PC-3 (cell line): ENCODE results near the gene ERGIC1.

Experiments used
- EZH2 ChIP-seq: fragments of 300-600 bp; sonication (generic); IDR thresholded peaks from one replicate; pipeline ENCODE4 v1.6.1; 2017; ENCODE audit warnings: antibody characterized with exemption, mild to moderate bottlenecking, low read length; ENCODE audit not compliant: unreplicated experiment
- TF ChIP-seq, protein P1 (sequence below): fragments of 300-600 bp; sonication (generic); conservative IDR thresholded peaks from 2 replicates; pipeline ENCODE4 v1.5.1; 2017; ENCODE audit warnings: antibody characterized with exemption, low read depth, mild to moderate bottlenecking, low read length

DNA sequence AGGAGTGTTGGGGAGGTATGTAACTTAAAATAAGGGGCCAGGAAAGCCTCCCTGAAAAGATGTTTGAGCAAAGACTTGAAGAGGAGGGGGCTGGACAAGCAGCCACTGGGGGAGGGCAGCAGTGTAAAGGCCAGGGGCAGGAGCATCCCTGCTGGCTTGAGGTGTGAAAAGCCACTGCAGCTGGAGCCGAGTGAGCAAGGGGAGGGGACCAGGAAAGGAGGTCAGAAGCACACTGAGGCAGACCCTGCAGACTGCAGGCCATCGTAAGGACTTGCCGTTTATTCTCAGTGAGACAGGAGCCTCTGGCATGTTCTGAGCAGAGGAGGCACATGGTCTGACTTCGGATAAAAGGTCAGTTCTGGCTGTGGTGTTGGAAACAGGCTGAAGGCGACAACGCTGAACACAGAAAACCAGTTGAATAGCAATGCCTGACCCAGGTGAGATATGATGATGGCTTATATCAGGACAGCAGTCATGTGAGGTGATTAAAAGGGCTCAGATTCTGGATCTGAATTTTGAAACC lies 10.2 kb upstream of the ERGIC1 start:
- TF ChIP-seq, protein P1, sequence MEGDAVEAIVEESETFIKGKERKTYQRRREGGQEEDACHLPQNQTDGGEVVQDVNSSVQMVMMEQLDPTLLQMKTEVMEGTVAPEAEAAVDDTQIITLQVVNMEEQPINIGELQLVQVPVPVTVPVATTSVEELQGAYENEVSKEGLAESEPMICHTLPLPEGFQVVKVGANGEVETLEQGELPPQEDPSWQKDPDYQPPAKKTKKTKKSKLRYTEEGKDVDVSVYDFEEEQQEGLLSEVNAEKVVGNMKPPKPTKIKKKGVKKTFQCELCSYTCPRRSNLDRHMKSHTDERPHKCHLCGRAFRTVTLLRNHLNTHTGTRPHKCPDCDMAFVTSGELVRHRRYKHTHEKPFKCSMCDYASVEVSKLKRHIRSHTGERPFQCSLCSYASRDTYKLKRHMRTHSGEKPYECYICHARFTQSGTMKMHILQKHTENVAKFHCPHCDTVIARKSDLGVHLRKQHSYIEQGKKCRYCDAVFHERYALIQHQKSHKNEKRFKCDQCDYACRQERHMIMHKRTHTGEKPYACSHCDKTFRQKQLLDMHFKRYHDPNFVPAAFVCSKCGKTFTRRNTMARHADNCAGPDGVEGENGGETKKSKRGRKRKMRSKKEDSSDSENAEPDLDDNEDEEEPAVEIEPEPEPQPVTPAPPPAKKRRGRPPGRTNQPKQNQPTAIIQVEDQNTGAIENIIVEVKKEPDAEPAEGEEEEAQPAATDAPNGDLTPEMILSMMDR = no peak
- no peak for TF ChIP-seq EZH2
